HG03159 (cell line): ENCODE measurements around the gene NKAIN2.
"Not testable (repeated sequence)": the region's sequence is repeated elsewhere in the genome, so short reads cannot be mapped to it uniquely, and the experiment has no call there.

ENCODE experiments used
- ATAC-seq: cut with Tn5 transposase; IDR thresholded peaks from one replicate; pipeline ENCODE4 v1.9.1; 2021; ENCODE audit warnings: mild to moderate bottlenecking, moderate library complexity; ENCODE audit not compliant: unreplicated experiment

NKAIN2 gene

GRCh38 chr6:123888771-123889513 is 85.3 kb downstream of the NKAIN2 start:
- no peak for ATAC-seq

- ATAC-seq = no peak
Observed at GRCh38 chr6:123895346-123895745, 91.7 kb downstream of the NKAIN2 start.

- no peak for ATAC-seq
Observed at GRCh38 chr6:123895806-123896205, 92.1 kb downstream of the NKAIN2 start.

- no peak for ATAC-seq
Observed at GRCh38 chr6:123896869-123897268, 93.2 kb downstream of the NKAIN2 start.

GRCh38 chr6:123897965-123898364 is 94.3 kb downstream of the NKAIN2 start:
- ATAC-seq = no peak

GRCh38 chr6:123898665-123899064 is 95.0 kb downstream of the NKAIN2 start:
- ATAC-seq = no peak

GRCh38 chr6:123899745-123900144 is 96.1 kb downstream of the NKAIN2 start:
- no peak for ATAC-seq

- ATAC-seq = no peak
Observed at GRCh38 chr6:123901436-123901835, 97.8 kb downstream of the NKAIN2 start.

- ATAC-seq = no peak
Observed at GRCh38 chr6:123902738-123903313, 99.2 kb downstream of the NKAIN2 start.

- ATAC-seq = no peak
Observed at GRCh38 chr6:123904228-123904627, 100.6 kb downstream of the NKAIN2 start.

- no peak for ATAC-seq
Observed at GRCh38 chr6:123908797-123909196, 105.1 kb downstream of the NKAIN2 start.

GRCh38 chr6:123909989-123910388 is 106.3 kb downstream of the NKAIN2 start:
- ATAC-seq = no peak

- ATAC-seq = no peak
Observed at GRCh38 chr6:123913863-123914262, 110.2 kb downstream of the NKAIN2 start.

GRCh38 chr6:123923379-123923778 is 119.7 kb downstream of the NKAIN2 start:
- not testable (repeated sequence) for ATAC-seq

- ATAC-seq = peak; percentile 98
Observed at GRCh38 chr6:123925350-123925749, 121.7 kb downstream of the NKAIN2 start.

- ATAC-seq = no peak
Observed at GRCh38 chr6:123925842-123926399, 122.3 kb downstream of the NKAIN2 start.

- no peak for ATAC-seq
Observed at GRCh38 chr6:123928529-123928928, 124.9 kb downstream of the NKAIN2 start.

GRCh38 chr6:123931928-123932327 is 128.3 kb downstream of the NKAIN2 start:
- ATAC-seq = no peak

GRCh38 chr6:123940551-123940950 is 136.9 kb downstream of the NKAIN2 start:
- ATAC-seq = no peak

- ATAC-seq = no peak
Observed at GRCh38 chr6:123941855-123942254, 138.2 kb downstream of the NKAIN2 start.

- ATAC-seq = no peak
Observed at GRCh38 chr6:123945386-123945785, 141.7 kb downstream of the NKAIN2 start.

- no peak for ATAC-seq
Observed at GRCh38 chr6:123953920-123954319, 150.3 kb downstream of the NKAIN2 start.
